HepG2 (cell line): ENCODE data around the gene PXMP2. TPM values are rescaled to one million over a fixed set of nuclear protein-coding genes. Genes with fewer than 3 reads are reported as not detected.

Experiments
- ARID3A ChIP-seq: IDR thresholded peaks from 2 replicates; pipeline ENCODE4 v1.6.1; 2012; ENCODE audit warnings: low read depth, low read length, improper control_type of control experiment
- ARNTL ChIP-seq: sonication (generic); formaldehyde crosslinking; IDR thresholded peaks from 2 replicates; pipeline ENCODE4 v1.4.0; 2020; ENCODE audit warnings: mild to moderate bottlenecking, missing genetic modification reagents
- CSRNP2 ChIP-seq: sonication (generic); formaldehyde crosslinking; conservative IDR thresholded peaks from 2 replicates; pipeline ENCODE4 v1.8.0; 2022; ENCODE audit warnings: low read depth, missing genetic modification reagents
- HMGXB4 ChIP-seq, 2 experiments: sonication (generic) in 1 of 2; formaldehyde crosslinking in 1 of 2; IDR thresholded peaks; 2 replicates each; pipeline versions ENCODE4 v1.4.0 to v1.6.1; 2018 to 2020; ENCODE audit warnings: missing genetic modification reagents in 2 of 2, borderline replicate concordance in 1 of 2, low read depth in 1 of 2, mild to moderate bottlenecking in 1 of 2, missing biosample characterization in 1 of 2
- KDM3A ChIP-seq: IDR thresholded peaks from 2 replicates; pipeline ENCODE4 v1.6.1; 2018; ENCODE audit warnings: low read depth, missing compliant biosample characterization
- MED13 ChIP-seq: sonication (generic); formaldehyde crosslinking; IDR thresholded peaks from 2 replicates; pipeline ENCODE4 v1.5.0; 2020; ENCODE audit warnings: missing genetic modification reagents
- PHF20 ChIP-seq: sonication (generic); formaldehyde crosslinking; IDR thresholded peaks from 2 replicates; pipeline ENCODE4 v1.5.0; 2020; ENCODE audit warnings: mild to moderate bottlenecking, missing genetic modification reagents
- RARA ChIP-seq: IDR thresholded peaks from 2 replicates; pipeline ENCODE4 v1.6.1; 2016; ENCODE audit warnings: missing genetic modification reagents, missing compliant biosample characterization
- SALL1 ChIP-seq: sonication (generic); formaldehyde crosslinking; IDR thresholded peaks from 2 replicates; pipeline ENCODE4 v1.8.0; 2022; ENCODE audit warnings: mild to moderate bottlenecking, missing genetic modification reagents
- SP140L ChIP-seq: sonication (generic); formaldehyde crosslinking; IDR thresholded peaks from 2 replicates; pipeline ENCODE4 v1.4.0; 2020; ENCODE audit warnings: missing genetic modification reagents, borderline replicate concordance
- SPEN ChIP-seq: sonication (generic); formaldehyde crosslinking; IDR thresholded peaks from 2 replicates; pipeline ENCODE4 v1.5.1; 2020; ENCODE audit warnings: low read depth, mild to moderate bottlenecking, missing genetic modification reagents
- TBX3 ChIP-seq: fragments of 450-650 bp; IDR thresholded peaks from 2 replicates; pipeline ENCODE4 v1.6.1; 2017; ENCODE audit warnings: antibody characterized with exemption, mild to moderate bottlenecking, inconsistent platforms, borderline replicate concordance
- ZFP41 ChIP-seq: sonication (generic); formaldehyde crosslinking; IDR thresholded peaks from 2 replicates; pipeline ENCODE4 v1.4.0; 2020; ENCODE audit warnings: mild to moderate bottlenecking, missing genetic modification reagents, borderline replicate concordance
- ZFP82 ChIP-seq: sonication (generic); formaldehyde crosslinking; IDR thresholded peaks from 2 replicates; pipeline ENCODE4 v1.5.1; 2020; ENCODE audit warnings: mild to moderate bottlenecking, missing genetic modification reagents, borderline replicate concordance
- ZFP91 ChIP-seq: sonication (generic); formaldehyde crosslinking; IDR thresholded peaks from 2 replicates; pipeline ENCODE4 v1.9.0; 2022; ENCODE audit warnings: missing genetic modification reagents, mild to moderate bottlenecking, borderline replicate concordance
- ZNF468 ChIP-seq: sonication (generic); formaldehyde crosslinking; IDR thresholded peaks from 2 replicates; pipeline ENCODE4 v1.8.0; 2022; ENCODE audit warnings: mild to moderate bottlenecking, moderate library complexity, missing genetic modification reagents
- ZNF563 ChIP-seq: sonication (generic); formaldehyde crosslinking; IDR thresholded peaks from 2 replicates; pipeline ENCODE4 v1.8.0; 2022; ENCODE audit warnings: mild to moderate bottlenecking, moderate library complexity, missing genetic modification reagents
- ZNF577 ChIP-seq: sonication (generic); formaldehyde crosslinking; IDR thresholded peaks from 2 replicates; pipeline ENCODE4 v1.4.0; 2020; ENCODE audit warnings: mild to moderate bottlenecking, low read depth, missing genetic modification reagents, borderline replicate concordance
- ZNF7 ChIP-seq: IDR thresholded peaks from 2 replicates; pipeline ENCODE4 v1.6.1; 2016; ENCODE audit warnings: missing biosample characterization, missing genetic modification reagents
- ZNF768 ChIP-seq: sonication (generic); formaldehyde crosslinking; IDR thresholded peaks from 2 replicates; pipeline ENCODE4 v1.4.0; 2020; ENCODE audit warnings: missing genetic modification reagents
- ZNF777 ChIP-seq: sonication (generic); formaldehyde crosslinking; IDR thresholded peaks from 2 replicates; pipeline ENCODE4 v1.4.0; 2020; ENCODE audit warnings: missing genetic modification reagents
- polyA plus RNA-seq, 8 experiments: library from polyadenylated mRNA; depleted of rRNA in 3 of 8; stranded (reverse) in 7 of 8; unstranded in 1 of 8; fragments of >200 nt; fragmentation: Illumina TruSeq in 4 of 8; extraction: Trizol in 4 of 8; gene quantifications; 2 replicates each; pipeline versions ENCODE4 v1.2.1 to v1.2.3, GENCODE V29; 2011 to 2016; ENCODE audit warnings: low read depth in 4 of 8, missing spikeins in 1 of 8, mixed read lengths in 1 of 8; ENCODE audit not compliant: insufficient read depth in 1 of 8
- total RNA-seq, 5 experiments: library from RNA; depleted of rRNA; stranded (reverse); fragments of >200 nt; fragmentation: Illumina TruSeq; extraction: Trizol; gene quantifications; 2 replicates each; pipeline ENCODE4 v1.2.3, GENCODE V29; 2016; ENCODE audit warnings: low read depth in 1 of 5

Gene PXMP2
- total and polyA plus RNA-seq, 2 of the 13 experiments (the other 11 are each of a cell fraction or from before 2014, with no cell fraction given) = 25.5 to 42.9 TPM

GRCh38 chr12:132710405-132711079 is 23.2 kb downstream of the PXMP2 start, which contains the start of gene PGAM5 (continued):
- TF ChIP-seq ZNF468 (CRISPR knock-in tag) = no peak
- peak; percentile 21; the same call in 1 of the 2 replicates for TF ChIP-seq ZNF7
- peak; percentile 93 for TF ChIP-seq ZNF777
- 0 out of 2 replicates have a peak, but pooled peaks have one; percentile 52 for TF ChIP-seq ZFP41 (CRISPR knock-in tag)
- TF ChIP-seq ZNF768 (CRISPR knock-in tag) = no peak; the same call in 1 of the 2 replicates
- peak; percentile 74; the same call in 1 of the 2 replicates for TF ChIP-seq ZFP91 (CRISPR knock-in tag)
- TF ChIP-seq ARNTL (CRISPR knock-in tag) = no peak
- peak; percentile 86 for TF ChIP-seq SPEN (CRISPR knock-in tag)
- no peak for TF ChIP-seq ARID3A
- peak; percentile 82 for TF ChIP-seq KDM3A (CRISPR knock-in tag)
- peak; percentile 80 for TF ChIP-seq CSRNP2 (CRISPR knock-in tag)
- TF ChIP-seq HMGXB4 (CRISPR knock-in tag; IDR thresholded peaks at IDR 0.05; ENCODE audit: borderline replicate concordance in 1 of 2, low read depth in 1 of 2) = peak; percentile 41 to 76; a peak in 3 of 4 replicates
- TF ChIP-seq MED13 (CRISPR knock-in tag) = no peak
- TF ChIP-seq PHF20 (CRISPR knock-in tag) = peak; percentile 82
- TF ChIP-seq ZFP82 = peak; percentile 93; the same call in 1 of the 2 replicates
- no peak; the same call in 1 of the 2 replicates for TF ChIP-seq SP140L (CRISPR knock-in tag)
- peak; percentile 77; the same call in 1 of the 2 replicates for TF ChIP-seq ZNF563 (CRISPR knock-in tag)
- peak; percentile 85 for TF ChIP-seq SALL1
- TF ChIP-seq TBX3 = no peak
- TF ChIP-seq RARA (CRISPR knock-in tag) = peak; percentile 43; the same call in 1 of the 2 replicates
- no peak for TF ChIP-seq ZNF577 (CRISPR knock-in tag)
